Ovary (tissue), 3 donors: ENCODE measurements around the gene PI4KB.
A peak's percentile ranks its signal among the peaks of the same experiment; 100 is the strongest.

ENCODE experiments used
- EP300 ChIP-seq: sonication (generic); formaldehyde crosslinking; IDR thresholded peaks from one replicate; pipeline ENCODE4 v1.6.1; 2017; ENCODE audit warnings: antibody characterized with exemption
- TF ChIP-seq, protein P1 (sequence below), 3 donors: fragments of 450-650 bp in 2 of 3; fragments of 200-600 bp in 1 of 3; IDR thresholded peaks; one replicate each; pipeline versions ENCODE4 v1.5.1 to v1.8.0; 2016 to 2022; ENCODE audit warnings: antibody characterized with exemption in 3 of 3, mild to moderate bottlenecking in 1 of 3
- donor health status: DM: no; HTN: no; CAD: no.

- TF ChIP-seq, protein P1, sequence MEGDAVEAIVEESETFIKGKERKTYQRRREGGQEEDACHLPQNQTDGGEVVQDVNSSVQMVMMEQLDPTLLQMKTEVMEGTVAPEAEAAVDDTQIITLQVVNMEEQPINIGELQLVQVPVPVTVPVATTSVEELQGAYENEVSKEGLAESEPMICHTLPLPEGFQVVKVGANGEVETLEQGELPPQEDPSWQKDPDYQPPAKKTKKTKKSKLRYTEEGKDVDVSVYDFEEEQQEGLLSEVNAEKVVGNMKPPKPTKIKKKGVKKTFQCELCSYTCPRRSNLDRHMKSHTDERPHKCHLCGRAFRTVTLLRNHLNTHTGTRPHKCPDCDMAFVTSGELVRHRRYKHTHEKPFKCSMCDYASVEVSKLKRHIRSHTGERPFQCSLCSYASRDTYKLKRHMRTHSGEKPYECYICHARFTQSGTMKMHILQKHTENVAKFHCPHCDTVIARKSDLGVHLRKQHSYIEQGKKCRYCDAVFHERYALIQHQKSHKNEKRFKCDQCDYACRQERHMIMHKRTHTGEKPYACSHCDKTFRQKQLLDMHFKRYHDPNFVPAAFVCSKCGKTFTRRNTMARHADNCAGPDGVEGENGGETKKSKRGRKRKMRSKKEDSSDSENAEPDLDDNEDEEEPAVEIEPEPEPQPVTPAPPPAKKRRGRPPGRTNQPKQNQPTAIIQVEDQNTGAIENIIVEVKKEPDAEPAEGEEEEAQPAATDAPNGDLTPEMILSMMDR (IDR thresholded peaks at IDR 0.05), result no peak
- TF ChIP-seq EP300, result peak; percentile 39
Measured at GRCh38 chr1:151311589-151312331, 15.5 kb downstream of the PI4KB start.
